Hematopoietic multipotent progenitor cell treated with erythropoietin and hydrocortisone succinate and interleukin-3 and kit ligand, for 6 days (in vitro differentiated cells): Measurements from ENCODE around the gene ADORA2A.

Source experiments
- DNase-seq: peaks from one replicate; pipeline ENCODE4 v3.0.0-alpha.2; 2015

The ADORA2A gene

DNA sequence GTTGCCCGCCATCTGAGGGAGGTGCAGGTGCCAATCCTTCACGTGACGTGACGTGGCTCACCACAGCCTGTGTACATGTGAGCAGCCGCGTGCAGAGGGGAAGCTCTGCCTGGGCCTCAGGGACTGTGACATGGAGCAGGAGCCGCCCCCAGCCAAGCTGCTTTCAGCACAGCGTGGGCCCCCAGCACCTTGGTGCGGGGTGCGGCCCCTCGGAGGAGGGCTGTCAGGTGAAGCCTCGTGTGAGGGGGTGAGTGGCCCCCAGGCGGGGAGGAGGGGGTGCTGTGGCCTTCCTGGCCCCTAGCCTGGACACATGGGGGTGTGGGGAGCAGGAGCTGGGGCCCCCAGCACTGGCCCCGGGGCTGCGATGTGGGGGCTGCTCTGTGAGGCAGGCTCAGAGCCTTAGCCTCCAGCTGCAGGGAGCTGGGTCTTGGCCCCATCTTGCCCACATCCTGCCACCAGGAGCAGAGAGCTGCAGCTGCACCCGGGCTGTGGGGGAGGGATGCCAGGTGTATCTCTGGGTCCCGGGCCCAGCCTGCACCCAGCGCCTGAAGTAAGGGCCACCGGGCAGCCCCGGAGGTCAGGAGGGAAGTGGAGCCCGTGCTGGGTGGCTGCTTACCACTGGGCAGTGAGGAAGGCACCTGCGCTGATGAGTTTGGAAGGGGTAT is at the start of gene ADORA2A:
Gene ADORA2A (plus strand): TSS at position 100 of the 665 bp plus-strand sequence. CDS start 5,806 bp downstream, outside the sequence.
- no peak for DNase-seq

GRCh38 chr22:24379536-24379935 is 47.9 kb upstream of the ADORA2A start:
- DNase-seq = peak; percentile 68

- no peak for DNase-seq
These were observed 47.0 kb upstream of the ADORA2A start for GRCh38 chr22:24380220-24380904.

- peak; percentile 47 for DNase-seq
These were observed 46.5 kb upstream of the ADORA2A start for GRCh38 chr22:24380905-24381230.

DNA sequence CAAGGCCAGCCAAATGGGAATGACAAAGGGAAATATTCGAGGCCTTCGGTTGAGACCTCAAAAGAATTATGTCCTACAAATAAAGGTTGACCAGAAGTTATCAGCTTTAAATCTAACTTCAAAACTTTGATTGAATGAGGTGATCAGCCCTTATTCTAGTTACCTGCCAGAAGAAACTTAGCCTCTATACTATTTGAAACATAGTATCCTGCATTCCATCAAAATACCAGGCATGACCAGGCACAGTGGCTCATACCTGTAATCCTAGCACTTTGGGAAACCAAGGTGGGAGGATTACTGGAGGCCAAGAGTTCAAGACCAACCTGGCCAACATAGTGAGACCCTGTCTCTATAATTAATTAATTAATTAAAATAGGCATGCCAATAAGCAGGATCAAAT is 44.3 kb upstream of the ADORA2A start:
- DNase-seq = no peak

DNA sequence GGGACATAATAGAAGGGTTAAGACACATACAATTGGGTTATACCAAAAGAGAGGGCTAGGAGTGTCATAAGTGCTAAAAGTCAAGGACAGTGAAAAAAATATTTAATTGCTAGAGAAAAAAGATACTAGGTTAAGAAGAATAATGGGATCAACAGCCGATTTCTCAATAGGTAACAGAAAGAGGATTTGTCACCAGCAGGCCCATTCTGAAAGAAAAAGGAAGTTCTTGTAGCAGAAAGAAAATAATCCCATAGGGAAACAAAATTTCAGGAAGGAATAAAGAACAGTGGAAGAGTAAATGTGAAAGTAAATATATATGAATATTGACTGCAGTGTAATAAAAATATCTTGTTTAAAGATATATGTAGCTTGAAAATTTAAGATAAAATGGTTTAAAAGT is 43.3 kb upstream of the ADORA2A start:
- no peak for DNase-seq

- DNase-seq = no peak
These were observed 40.4 kb upstream of the ADORA2A start for GRCh38 chr22:24386937-24387471.

DNA sequence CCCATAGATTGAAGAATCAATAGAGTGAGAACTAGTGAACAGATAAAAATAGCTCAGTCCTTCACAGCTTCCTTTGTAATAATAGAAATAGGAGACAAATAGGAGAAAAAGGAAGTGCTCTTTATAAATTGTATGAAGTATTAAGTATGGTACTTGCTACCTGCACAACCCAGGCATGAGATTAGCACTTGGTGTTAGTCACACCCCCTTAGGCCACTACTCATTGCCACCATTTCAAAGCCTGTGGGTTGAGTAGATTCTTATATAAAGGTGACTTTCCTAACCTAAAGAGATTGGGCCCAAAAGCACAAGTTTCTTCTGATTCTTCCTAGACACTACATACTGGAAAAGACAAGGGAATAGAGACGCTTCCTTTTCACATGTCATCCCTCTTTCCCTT is 37.7 kb upstream of the ADORA2A start:
- no peak for DNase-seq

DNA sequence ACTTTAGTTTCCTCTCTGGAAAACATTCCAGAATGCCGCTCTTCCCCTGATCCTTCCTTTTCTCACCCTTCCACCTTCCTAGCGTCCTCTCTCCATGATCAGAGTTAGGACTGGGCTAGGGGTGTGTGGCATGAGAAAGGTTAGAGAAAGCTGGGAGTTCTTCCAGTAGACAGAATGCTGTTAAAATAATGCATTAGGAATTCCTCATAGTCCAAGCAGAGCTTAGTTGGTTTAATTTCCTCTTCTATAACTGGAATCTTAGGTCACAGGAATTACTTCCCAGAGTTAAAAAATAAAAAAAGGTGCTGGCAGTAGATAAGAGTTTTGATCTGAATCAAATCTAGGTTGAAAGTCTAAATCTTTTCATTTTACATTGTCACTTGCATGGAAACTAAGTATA is 37.2 kb upstream of the ADORA2A start:
- DNase-seq = no peak

- no peak for DNase-seq
These were observed 36.8 kb upstream of the ADORA2A start for GRCh38 chr22:24390576-24390975.

DNA sequence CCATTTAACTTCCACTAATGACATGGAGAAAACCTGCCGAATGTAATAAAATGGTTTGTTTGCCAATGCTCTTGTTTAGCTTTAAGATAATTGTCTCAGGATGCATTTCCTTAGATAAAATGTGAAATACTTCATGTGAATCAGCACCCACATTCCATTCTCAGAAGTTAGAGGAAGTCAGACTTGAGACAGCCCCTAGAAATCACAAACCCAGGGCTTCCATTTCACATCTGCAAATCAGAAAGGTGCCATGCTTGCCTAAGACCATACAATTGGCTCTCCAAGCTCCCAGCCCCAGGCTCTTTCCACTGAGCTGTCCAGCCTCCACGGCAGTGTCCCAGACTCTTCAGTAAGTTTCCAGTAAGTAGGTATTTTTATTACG is 35.6 kb upstream of the ADORA2A start:
- DNase-seq = peak; percentile 37

DNA sequence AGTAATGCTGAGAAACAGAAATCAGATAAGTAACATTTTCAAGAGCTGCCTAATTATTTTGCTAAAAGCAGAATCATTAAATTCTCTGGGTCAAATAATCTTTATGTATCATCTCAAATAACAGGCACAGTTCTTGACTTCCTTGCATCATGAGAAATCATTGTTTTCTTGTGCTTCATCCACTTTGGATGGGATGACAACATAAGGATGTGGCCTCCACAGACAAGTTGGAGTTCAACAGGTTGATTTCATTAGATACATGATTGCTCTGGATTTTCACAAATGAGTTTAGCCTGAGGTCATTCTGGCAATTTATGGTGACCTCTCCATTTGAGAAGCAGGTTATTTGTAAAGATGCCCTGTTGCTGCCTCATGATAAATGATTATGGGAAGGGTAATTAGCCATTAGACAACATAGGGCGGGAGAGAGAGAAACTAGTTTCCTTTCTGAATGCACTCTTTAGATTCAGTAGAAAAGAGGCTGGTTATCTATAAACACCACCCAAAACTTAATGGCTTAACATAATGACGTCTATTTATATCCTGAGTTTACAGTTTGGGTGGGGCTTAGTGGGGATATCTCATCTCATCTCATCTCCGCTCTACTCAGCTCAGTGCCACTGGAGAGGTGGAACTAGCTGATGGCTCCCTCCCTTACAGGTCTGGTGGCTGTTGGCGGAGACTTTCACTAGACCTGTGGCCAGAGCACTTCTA is 35.0 kb upstream of the ADORA2A start:
- DNase-seq = peak; percentile 77

GRCh38 chr22:24393012-24393559 is 34.3 kb upstream of the ADORA2A start:
- DNase-seq = peak; percentile 25

DNA sequence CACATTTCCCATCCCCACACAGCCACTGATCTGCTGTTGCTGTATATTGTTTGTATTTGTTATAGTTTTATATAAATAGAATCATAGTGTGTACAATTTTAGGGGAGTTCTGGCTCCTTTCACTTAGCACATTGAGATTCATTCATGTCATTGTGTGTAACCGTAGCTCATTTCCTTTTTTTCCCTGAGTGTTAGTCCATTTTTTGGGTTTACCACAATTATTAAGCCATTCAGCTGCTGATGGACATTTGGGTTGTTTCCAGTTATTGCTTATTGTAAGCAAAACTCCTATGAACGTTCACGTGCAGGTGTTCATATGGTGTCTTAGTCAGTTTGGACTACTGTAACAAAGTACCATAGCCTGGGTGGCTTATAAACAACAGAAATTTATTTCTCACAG is 33.6 kb upstream of the ADORA2A start:
- no peak for DNase-seq

DNA sequence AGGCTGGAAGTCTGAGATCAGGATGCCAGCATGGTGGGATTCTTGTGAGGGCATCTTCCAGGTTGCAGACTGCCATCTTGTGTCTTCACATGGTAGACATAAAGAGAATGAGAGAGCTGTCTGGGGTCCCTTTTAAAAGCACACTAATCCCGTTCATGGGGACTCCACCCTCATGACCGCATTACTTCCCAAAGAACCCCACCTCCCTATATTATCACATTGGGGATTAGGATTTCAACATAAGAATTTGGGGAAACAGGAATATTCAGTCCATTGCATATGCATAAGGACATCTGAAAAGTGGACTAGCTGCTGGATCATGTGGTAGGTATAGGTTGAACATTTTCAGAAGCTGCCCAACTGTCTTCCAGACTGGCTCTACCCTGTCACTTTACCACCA is 33.1 kb upstream of the ADORA2A start:
- DNase-seq = no peak

GRCh38 chr22:24398409-24398808 is 29.0 kb upstream of the ADORA2A start:
- no peak for DNase-seq

GRCh38 chr22:24400034-24400725 is 27.2 kb upstream of the ADORA2A start:
- no peak for DNase-seq

DNA sequence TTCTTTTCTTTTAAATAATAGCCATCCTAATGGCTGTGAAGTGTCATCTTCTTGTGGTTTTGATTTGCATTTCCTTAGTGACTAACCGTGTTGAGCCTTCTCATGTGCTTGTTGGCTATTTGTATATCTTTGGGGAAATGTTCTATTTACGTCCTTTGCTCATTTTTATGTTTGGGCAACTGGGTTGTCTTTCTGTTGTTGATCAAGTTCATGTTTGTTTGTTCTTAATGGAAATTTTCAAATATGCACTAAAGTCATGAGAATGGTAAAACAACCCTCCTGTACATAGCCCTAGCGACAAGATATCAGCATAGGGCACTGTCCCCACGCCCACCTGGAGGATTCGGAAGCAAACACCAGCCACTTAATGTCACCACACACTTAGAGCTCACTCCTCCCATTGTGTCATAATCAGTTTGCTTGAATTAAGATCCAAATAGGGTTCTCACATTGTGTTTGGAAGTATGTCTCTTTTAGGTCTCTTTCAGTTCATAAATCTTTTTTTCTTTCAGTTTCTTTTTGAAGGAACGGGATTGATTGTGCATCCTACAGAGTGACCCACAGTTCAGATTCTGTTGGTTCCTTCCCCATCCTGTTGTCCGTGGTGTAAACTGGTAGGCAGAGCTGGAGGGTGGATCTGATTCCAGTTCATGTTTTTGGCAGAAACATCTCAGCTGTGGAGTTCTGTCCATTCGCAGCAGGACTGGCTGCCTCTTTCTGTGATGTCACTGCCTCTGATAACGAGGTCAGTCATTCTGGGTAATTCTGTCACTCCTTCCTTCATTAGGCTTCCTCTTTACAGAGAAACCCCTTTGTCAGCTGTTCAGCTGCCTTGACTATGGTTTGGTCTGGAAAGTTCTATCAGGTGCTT is 26.4 kb upstream of the ADORA2A start:
- DNase-seq = no peak

DNA sequence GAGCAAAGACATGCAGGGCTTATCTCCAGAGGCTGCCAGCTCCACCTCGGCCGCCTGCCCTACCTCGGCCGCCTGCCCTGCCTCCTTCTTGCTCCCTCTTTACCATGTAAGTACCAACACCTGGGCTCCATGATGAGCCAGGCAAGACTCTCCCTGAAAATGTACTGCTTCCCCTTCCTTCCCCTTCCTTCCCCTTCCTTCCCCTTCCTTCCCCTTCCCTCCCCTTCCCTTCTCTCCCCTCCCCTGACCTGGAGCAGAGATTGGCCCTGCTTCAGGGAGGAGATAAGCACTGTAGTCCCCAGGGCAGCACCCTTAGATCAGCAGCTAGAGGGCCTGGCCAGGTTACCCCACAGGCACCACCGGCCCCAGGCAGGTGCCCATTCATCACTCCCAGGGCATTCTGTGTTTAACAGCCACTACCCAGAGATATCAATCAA is 25.4 kb upstream of the ADORA2A start:
- no peak for DNase-seq

GRCh38 chr22:24402460-24403192 is 24.8 kb upstream of the ADORA2A start:
- no peak for DNase-seq

- no peak for DNase-seq
These were observed 24.1 kb upstream of the ADORA2A start for GRCh38 chr22:24403346-24403745.
